Activated naive CD4-positive, alpha-beta T cell (primary cell): ENCODE data around the gene SLC2A6.

Experiments used
- DNase-seq, 4 experiments: peaks; one replicate each; lab custom pipeline; 2025; lab: John Stamatoyannopoulos, UW

SLC2A6 gene

DNA sequence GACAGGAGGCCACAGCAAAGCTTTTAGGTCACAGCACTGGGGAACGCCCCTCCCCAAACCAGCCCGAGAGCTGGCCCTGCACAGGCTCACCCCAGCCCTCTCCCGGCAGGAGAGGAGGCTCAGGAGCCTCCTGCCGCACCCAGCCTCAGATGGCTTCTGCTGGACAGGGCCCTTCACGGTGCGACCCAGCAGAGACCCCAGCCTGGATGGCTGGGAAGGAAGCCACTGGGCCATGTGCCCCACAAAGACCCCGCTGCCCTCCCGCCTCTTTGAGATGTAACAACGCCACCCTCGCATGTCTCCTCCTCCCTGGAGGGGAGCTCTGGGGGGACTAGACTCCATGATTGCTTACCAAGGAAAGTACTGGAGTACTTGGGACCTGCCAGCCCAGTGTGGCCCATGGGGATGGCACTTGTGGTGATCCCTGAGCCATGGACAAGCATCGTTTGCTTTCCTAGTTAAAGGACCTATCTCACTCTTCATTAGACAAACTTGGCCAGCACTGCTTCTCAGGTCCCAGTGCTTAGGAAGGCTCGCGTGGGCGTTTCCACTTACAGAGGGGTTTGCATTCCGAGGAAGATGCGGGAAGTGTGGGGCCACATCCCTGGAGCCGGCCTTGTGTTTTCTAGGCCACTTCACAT lies 36.8 kb upstream of the SLC2A6 start:
- no peak for DNase-seq

DNA sequence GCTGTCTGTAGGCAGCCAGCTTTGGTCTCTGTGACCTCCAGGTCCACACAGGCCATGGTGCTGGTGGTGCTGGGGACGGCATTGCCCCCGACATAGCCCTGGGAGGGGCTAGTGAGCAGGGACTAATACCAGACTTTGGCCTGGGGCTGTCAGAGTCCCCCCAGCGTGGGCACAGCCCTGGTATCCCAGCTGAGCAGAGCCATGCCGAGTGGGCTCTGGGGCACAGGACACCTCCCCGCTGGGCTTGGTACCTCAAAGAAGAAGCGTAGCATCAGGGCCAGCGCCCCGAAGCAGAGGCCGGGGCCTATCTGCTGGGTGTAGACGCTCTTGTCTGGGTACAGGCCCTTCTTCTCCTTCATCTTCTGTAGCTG lies 36.3 kb upstream of the SLC2A6 start:
- no peak for DNase-seq

DNA sequence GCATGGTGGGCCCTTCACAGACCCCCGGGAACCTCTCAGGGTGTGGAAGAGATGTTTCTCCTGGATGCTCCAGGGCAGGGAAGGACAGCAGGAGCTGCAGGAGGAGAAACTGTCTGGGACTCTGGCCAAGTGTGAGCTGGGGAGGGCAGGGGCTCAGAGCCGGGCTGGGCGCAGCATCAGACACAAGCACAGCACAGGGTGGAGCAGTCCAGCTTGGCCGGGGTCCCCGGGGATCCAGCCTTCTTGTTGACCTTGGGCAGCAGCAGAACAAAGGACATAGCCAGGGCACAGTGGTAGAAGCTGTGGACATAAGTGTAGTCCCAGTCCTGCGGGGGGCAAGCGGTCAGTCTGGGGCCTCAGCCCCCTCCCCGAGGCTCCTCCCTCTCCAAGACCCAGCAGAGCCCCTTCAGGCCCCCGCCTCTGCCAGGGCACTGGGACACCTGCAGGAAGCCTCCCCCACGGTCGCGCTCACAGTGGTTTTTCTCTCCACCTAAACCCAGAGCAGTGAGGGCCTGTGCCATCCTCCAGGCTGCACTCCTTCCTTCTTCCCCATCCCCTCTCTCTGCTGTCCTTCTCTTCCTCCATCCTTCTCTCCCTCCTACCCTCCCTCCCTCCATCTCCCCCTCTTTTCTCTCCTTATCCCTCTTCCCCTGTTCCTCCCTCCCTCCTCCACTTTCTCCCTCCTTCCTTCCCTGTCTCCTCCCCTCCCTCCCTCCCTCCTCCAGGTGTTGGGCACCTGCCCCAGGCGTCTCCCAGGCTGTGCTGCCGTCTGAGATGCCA lies 35.8 kb upstream of the SLC2A6 start:
- DNase-seq: no peak

DNA sequence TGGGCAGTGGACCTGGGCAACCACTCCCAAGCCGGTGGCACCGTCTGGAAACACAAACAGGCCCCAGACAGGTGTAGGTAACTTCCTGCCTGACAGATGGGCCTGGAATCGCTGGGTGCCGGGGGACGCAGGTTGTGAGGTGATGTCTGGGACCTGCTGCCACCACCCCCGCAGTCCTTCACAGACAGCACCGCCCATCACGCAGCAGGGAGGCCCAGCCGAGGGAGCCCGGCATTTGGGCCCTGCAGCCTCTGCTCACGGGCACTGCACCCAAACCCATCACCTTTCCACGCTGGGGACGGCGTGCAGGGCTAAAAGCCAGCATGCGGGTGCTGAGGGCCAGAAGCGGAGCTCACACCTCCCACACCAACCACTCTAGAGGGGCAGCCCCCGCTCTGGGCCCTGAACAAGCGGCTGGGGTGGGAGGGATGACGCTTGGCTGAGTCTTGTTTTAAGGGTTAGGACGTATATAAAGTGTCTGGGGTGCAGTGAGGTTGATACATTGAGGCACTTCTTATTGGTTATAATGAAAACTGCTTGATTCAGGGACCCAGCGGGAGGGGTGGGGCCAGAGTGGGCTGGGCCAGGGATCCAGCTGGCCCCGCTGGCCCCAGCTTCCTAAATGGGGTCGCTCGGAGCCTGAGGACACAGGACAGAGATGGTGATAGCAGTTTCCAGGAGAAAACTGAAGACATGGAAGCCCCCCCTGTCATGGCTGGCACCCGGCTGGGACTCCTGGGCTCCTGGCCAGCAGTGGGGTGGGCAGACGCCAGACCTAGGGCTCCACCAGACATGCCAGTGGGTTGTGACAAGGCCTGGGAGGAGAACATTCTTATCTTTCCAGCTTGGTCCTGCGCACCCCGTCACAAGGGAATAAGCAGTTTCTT lies 34.6 kb upstream of the SLC2A6 start:
- no peak for DNase-seq

DNA sequence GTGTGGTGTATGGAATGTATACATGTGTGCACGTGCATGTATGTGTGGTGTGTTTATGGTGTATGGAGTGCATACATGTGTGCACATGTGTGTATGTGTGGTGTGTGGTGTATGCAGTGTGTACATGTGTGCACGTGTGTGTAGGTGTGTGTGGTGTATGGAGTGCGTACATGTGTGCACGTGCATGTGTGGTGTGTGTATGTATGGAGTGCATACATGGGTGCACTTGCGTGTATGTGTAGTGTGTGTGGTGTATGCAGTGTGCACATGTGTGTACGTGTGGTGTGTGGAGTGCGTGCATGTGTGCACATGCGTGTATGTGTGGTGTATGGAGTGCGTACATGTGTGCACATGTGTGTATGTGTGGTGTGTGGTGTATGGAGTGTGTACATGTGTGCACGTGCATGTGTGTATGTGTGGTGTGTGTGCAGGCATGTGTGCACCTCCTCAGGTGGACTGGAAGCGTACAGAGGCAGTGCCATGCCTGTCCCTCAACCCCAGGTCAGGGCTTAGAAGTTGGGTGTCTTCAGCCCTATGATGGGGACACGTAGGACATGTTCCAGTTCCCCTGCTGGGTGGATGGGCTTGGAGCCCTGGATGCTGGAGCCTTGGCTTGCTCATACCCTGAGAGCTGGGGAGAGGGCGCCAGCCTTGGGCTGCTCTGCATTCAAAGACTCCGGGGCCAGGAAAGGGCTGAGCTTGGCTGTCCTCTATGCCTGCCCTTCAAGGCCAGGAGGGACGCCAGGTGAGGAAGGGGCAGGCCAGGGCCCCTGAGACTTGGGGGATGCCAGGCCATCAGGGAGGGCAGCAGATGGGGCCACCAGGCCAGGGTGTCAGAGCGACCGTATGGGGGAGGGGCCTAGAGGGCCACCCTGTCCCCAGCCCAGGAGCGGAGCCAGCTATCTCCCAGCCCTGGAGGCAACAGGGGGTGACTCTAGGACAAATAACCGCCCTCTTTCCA lies 33.6 kb upstream of the SLC2A6 start:
- DNase-seq: no peak

DNA sequence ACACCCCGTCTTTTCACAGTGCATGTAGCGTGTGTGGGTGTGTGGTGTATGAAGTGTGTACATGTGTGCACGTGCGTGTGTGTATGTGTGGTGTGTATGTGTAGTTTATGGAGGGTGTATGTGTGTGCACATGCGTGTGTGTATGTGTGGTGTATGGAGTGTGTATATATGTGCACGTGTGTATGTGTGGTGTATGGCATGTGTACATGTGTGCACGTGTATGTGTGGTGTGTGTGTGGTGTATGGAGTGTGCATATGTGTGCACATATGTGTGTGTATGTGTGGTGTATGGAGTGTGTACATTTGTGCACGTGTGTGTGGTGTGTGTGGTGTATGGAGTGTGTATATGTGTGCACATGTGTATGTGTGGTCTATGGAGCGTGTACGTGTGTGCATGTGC lies 32.7 kb upstream of the SLC2A6 start:
- no peak for DNase-seq

DNA sequence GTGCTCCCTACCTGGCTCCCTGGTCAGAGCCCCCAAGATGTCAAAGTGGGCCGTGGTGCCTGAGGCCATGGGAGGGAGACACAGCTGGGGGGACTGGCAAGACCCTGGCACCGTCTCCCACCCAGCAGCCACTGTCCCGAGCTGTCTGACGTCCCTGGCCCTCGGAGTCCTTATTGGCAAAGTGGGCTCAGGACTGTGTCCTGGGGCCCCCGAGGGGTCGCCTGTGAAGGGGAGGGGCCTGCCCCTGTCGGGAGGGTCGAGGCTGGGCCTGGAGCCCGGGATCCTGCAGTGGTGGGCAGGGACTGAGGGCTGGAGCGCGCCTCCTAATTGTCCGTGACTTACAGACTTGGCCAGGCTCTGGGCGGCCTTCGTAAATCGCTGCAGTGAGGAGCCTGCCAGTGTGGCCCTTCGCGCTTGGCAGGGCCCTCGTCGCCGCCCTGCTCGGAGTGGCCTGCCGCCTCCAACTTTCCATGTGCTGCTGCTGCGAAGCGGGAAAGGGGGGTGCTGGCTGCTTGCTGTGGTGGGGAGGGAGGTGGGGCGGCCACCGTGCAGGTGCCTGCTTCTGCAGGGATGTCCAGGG lies 32.1 kb upstream of the SLC2A6 start:
- no peak for DNase-seq

DNA sequence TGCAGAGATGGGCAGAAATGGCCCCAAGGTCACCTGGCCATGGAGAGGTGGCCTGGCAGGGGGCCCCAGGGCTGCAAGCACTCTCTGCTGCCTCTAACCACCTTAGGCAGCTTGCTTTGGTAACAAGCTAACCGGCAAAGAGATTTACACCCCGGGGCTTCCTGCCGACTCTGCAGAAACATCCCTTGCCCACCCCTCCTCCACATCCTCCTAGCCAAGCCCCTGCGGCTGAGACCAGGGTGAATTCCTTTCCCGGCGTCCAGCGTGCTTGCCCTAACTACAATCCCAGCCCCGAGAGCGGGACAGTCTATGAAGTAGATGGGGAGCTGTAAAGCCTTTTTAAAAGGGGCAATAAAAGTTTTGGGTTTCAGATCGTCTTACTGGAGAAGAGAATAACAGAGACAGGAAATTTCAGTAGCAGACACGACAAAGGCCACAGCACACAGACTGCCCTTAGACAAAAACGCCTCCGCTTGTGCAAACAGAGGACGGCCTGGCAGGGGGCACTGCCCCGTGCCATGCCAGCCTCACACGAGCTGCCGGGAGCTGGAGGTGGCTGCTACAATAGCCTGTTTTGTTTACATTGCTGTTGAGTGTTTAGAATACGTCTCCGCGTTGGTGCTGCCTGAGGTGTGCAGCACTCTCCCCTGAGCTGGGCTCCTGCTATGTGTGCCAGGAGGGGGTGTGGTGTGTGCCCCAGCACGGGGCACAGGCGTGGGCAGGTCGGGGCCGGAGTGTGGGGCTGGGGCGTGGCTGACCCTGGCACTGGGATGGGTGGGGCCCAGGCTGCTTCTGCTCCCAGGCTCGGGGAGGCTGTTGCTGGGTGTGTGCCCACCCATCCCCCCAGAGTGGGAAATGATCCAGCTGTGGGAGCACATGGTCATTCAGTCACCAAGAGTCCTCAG lies 30.5 kb upstream of the SLC2A6 start:
- peak in 2 of 4 experiments; percentile 27 to 28 for DNase-seq

DNA sequence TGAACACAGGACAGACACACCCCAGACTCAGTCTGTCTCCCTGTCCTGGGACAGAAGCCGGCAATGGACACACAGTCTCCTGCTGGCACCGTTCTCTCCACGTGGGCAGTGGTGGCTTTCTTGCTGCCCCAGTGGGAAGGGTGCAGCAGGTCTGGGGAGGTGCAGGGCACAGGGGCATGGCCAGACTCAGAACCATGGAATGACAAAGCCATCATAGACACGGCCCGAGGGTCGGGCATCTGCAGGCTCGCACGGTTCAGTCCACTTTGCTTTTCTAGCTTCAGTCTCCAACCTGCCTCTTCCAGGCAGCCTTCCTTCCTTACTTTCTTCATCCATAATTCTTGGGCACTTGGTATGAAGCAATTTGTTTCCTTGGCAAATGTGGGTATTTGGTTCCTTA lies 29.1 kb upstream of the SLC2A6 start:
- DNase-seq: no peak

DNA sequence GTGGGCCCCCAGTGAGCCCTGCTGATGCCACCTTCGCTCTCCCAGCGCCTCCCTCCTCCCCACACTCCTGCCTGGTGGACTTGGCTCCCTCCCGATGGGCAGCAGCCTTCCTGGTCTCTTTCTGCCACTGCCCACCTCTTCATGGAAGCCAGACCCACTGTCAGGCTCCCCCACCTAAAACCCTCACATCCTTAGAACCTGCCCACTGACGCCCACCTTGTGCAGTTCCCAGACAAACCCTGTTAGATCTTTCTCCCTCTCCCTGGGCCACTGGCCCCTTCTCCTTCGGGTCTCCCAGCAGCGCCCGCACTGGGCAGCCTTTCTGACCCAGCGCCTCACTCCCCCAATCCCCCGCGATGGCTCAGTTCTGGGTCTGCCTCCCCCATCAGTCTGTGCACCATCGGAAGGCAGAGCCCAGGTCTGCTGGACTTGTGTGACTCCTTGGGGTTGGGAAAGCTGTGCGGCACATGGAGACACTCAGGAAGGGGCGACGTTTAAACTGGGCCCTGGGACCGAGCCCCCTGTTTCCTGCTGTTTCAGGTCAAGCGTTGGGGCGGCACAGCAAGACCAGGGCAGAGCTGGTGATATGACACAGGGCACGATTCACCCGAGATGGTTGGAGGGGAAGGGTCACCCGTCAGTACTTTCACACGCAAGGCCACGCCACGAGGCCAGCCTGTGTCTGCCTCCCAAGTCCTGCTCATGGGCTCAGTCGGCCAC lies 28.5 kb upstream of the SLC2A6 start:
- DNase-seq: no peak

DNA sequence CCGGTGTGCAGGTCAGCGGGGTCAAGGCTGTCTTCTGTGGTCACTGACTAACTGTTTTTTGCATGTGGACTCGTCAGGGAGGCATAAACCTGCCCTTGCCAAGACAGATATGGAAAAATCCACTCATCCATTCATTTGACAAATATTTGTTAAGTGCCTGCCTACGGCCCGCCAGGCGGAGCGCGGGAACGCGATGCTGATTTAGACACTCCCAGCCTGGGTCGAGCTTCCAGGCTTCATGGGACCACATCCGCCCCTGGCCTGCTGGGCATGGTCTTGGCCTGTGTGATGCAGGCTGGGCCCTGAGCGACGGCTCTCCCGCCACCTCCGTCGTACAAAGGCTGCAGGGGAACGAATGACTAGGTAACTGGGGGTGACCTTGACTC lies 27.7 kb upstream of the SLC2A6 start:
- DNase-seq: no peak

DNA sequence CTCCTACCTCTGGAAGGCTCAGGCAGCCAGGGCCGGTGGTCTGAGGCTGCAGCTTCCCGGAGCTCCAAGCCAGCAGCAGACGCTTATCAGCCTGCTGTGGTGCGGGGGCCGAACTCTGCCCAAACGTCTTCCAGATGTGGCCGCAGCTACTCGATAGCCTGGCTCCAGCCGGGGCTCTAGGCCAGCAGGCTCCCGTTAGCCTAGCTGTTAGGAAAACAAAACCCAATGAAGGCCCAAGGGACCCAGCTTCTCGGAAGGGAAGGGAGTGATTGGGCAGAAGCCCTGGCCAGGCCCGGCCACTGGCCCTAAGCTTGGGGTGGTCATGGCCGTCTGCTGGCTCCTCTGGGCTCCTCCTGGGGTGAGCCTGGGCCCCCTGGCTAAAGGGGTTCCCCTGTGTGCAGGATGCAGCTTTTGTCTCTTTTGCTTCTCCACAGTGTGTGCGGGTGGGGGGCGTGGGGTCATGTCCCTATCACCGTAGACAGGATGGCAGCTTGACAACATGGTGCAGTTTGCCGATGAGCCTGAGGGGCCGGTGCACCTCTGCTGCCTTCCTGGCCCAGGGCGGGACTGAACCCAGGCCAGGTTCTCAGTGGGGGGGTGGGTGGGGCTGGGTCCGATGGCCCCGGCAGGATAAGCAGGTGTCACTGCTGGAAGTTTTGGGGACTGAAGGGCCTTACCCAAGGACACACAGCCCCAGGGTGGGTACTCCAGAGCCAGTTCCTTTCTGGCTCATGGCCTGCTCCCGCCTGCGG lies 27.2 kb upstream of the SLC2A6 start:
- no peak for DNase-seq

DNA sequence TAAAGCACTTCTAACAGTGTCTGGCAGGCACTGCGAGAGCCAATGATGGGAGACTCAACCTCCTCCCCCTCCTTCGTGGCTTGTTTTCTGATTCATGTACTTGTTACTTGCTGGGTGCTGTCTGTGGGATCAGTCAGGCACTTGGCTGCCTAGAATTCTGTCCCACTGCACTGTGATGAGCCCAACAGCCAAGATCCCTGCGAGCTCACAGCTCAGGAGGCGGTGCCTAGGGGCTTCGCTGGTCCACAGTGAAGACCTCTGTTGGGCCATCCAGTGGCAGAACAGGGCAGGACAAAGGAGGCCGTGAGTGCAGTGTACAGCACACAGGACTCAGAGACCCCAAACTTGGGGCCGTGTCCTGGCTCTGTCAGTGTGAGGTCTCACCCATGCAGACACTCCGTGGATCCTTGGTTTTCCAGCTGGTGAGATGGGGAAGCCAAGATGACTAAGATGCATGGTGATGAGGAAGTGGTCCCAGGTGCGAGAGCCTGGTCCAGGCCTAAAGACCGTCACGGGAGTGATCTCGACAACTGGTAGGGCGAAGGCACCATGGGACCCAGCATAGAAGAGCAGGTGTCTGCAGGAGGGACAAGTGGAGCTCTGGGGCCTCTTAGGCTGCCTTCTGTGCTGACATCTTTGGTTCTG lies 26.4 kb upstream of the SLC2A6 start:
- no peak for DNase-seq

DNA sequence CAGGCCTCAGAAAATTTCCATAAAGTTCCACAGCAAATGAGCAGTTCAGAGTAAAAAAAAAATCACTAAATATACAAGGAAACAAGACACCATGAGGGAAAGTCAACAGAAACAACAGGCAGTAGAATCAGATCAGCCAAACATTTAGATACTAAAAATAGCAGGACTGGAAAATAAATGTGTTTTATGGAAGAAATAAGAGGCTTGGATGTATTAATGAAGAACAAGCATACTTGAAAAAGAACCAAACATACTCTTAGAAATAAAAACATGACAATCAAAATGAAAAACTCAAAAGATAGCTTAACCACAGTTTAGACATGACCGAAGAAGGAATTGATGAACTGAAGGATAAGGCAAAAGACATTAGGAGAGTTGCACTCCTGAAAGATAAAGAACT lies 23.2 kb upstream of the SLC2A6 start:
- no peak for DNase-seq

DNA sequence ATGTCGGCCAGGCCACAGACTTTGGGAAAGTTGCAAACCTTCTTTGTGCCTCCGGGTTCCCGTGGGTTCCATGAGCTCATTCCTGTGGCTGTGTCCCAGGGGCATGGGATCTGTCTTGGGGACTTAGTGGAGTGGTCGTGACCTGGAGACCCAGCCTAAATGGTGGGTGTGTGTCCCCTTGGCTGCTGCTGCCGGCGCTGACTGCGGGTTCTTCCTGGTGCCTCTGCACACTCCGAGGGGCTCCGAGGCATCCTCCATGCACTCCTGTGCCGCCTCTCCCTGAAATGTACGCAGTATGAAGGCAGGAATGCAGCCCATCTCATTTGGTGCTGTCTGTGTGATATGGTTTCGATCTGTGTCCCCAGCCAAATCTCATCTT lies 21.0 kb upstream of the SLC2A6 start:
- no peak for DNase-seq

DNA sequence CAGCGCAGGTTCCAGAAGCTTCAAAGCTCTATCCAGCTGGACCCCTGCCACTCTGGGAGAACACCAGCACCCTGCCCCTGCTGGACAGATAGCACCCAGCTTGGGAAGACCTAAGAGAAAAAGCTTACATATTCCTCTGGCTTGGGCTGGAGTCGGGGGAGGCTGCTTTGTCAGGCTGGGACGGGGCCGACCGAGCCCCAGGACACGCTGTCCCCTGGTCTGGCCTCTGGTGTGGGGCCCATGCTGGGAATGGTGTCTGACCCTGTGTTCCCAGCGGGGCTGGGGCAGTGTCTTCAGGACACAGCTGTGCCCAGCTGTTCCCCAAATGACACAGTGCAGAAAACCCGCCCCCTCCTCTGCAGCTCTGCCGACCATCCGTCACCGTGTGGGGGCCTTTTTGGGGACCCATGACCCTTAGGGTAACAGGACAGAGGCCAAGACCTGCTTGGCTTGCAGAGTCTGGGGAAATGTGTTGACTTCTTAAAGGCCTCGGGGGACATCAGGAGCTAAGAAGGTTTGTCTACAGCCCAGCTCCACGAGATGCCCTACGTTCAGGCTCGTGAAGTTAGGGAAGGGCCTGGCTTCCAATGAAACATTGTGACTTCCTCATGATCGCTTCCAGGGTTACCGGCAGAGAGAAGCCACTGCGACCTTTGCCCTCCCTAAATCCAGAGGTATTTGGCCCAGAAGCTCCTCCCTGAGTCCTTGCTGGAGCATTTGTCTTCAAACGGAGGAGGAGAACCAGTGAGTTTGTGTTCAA lies 20.4 kb upstream of the SLC2A6 start:
- DNase-seq: no peak
